HCT116 (cell line): ENCODE measurements around the gene TMEM121B. TPM values are rescaled to one million over a fixed set of nuclear protein-coding genes. Genes with fewer than 3 reads are reported as not detected.
A peak's percentile ranks its signal among the peaks of the same experiment; 100 is the strongest.

ENCODE experiments used
- ATAC-seq: fragments of 200-7000 bp; cut with Tn5 transposase; 2 replicates; pipeline ENCODE4 v1.9.1; 2020; ENCODE audit warnings: mild to moderate bottlenecking, moderate library complexity
- BruUV-seq: library from RNA; stranded (reverse); fragments of 400-500 nt; replicated peaks from 2 replicates; lab custom pipeline; 2021; lab: Mats Ljungman, UMichigan
- CTCF ChIA-PET: fragments of 300-600 bp; sonication (Branson Sonifier 250); formaldehyde crosslinking; loops from one replicate; lab custom pipeline; 2021; ENCODE audit warnings: antibody characterized with exemption; lab: Charles Lee
- POLR2A ChIA-PET: fragments of 300-600, 350-600 bp; sonication (Branson Sonifier 250); formaldehyde crosslinking; loops from one replicate; lab custom pipeline; 2021; ENCODE audit warnings: antibody characterized with exemption; lab: Charles Lee
- RAD21 ChIA-PET, 2 experiments: fragments of 300-600 bp; sonication (Branson Sonifier 250); formaldehyde crosslinking; loops; one replicate each; lab custom pipeline; 2023; ENCODE audit warnings: low total read pairs in 2 of 2; ENCODE audit not compliant: uncharacterized antibody in 2 of 2, unreplicated experiment in 2 of 2, low non-redundant PET in 1 of 2; lab: Charles Lee
- DNase-seq: peaks from one replicate; pipeline ENCODE4 v3.0.0-alpha.2; 2010; ENCODE audit warnings: low read depth, low spot score
- H2AFZ ChIP-seq: fragments of 200-600 bp; shearing (Covaris generic), sonication (generic); 2 replicates; pipeline ENCODE4 v1.6.1; 2017; ENCODE audit warnings: low read depth, mixed run types, mixed read lengths, antibody characterized with exemption, low read length; ENCODE audit not compliant: poor library complexity, severe bottlenecking
- H3K27ac ChIP-seq: 2 replicates; pipeline ENCODE4 v1.5.1; 2012; ENCODE audit warnings: low read depth, low read length
- H3K27me3 ChIP-seq: fragments of 200-600 bp; sonication (generic); 2 replicates; pipeline ENCODE4 v1.6.1; 2016; ENCODE audit warnings: mixed run types, low read length, mixed read lengths; ENCODE audit not compliant: insufficient read depth
- H3K36me3 ChIP-seq, 2 experiments: fragments of 200-500 bp in 1 of 2; fragments of 200-600 bp in 1 of 2; sonication (Bioruptor generic) in 1 of 2; sonication (generic) in 1 of 2; 2 replicates each; pipeline versions ENCODE4 v1.5.1 to v1.6.1; 2014 to 2016; ENCODE audit warnings: low read length in 2 of 2, inconsistent platforms in 1 of 2, mixed read lengths in 1 of 2, mixed run types in 1 of 2; ENCODE audit not compliant: insufficient read depth in 2 of 2, control insufficient read depth in 1 of 2
- H3K4me1 ChIP-seq, 2 experiments: fragments of 200-600 bp in 1 of 2; sonication (generic) in 1 of 2; 2 replicates each; pipeline versions ENCODE4 v1.5.1 to v1.6.1; 2012 to 2017; ENCODE audit warnings: low read length in 2 of 2, inconsistent platforms in 1 of 2, mild to moderate bottlenecking in 1 of 2, mixed read lengths in 1 of 2, mixed run types in 1 of 2, moderate library complexity in 1 of 2; ENCODE audit not compliant: insufficient read depth in 2 of 2, control insufficient read depth in 1 of 2
- H3K4me2 ChIP-seq: fragments of 200-600 bp; sonication (generic); 2 replicates; pipeline ENCODE4 v1.6.1; 2017; ENCODE audit warnings: mixed run types, low read length, mixed read lengths
- H3K4me3 ChIP-seq, 2 experiments: fragments of 200-600 bp in 1 of 2; sonication (generic) in 1 of 2; replicated peaks in 1 of 2; 2 replicates each; pipeline ENCODE4 v1.5.1; 2011 to 2016; ENCODE audit warnings: low read length in 2 of 2, control low read depth in 1 of 2, low read depth in 1 of 2, mild to moderate bottlenecking in 1 of 2, mixed read lengths in 1 of 2, mixed run types in 1 of 2
- H3K79me2 ChIP-seq: fragments of 200-600 bp; sonication (generic); 2 replicates; pipeline ENCODE4 v1.6.1; 2017; ENCODE audit warnings: mild to moderate bottlenecking, mixed run types, low read length, moderate library complexity, mixed read lengths; ENCODE audit not compliant: insufficient read depth
- H3K9ac ChIP-seq: fragments of 200-600 bp; sonication (generic); 2 replicates; pipeline ENCODE4 v1.6.1; 2016; ENCODE audit warnings: low read length, mixed read lengths
- H3K9me2 ChIP-seq: fragments of 200-600 bp; sonication (generic), shearing (Covaris generic); 2 replicates; pipeline ENCODE4 v1.6.1; 2017; ENCODE audit warnings: mixed run types, mild to moderate bottlenecking, moderate library complexity; ENCODE audit not compliant: insufficient read depth
- H3K9me3 ChIP-seq, 2 experiments: fragments of 200-500 bp in 1 of 2; fragments of 200-600 bp in 1 of 2; sonication (Bioruptor generic) in 1 of 2; sonication (generic) in 1 of 2; 2 replicates each; pipeline ENCODE4 v1.6.1; 2014 to 2017; ENCODE audit warnings: low read length in 2 of 2, mixed read lengths in 2 of 2, inconsistent platforms in 1 of 2, low read depth in 1 of 2, mild to moderate bottlenecking in 1 of 2, mixed run types in 1 of 2, moderate library complexity in 1 of 2; ENCODE audit not compliant: control insufficient read depth in 1 of 2, insufficient read depth in 1 of 2
- H4K20me1 ChIP-seq: fragments of 200-600 bp; sonication (generic), shearing (Covaris generic); 2 replicates; pipeline ENCODE4 v1.6.1; 2017; ENCODE audit warnings: mixed run types, mild to moderate bottlenecking, moderate library complexity; ENCODE audit not compliant: insufficient read depth
- ATF3 ChIP-seq: IDR thresholded peaks from 2 replicates; pipeline ENCODE4 v1.6.1; 2012
- CEBPB ChIP-seq: IDR thresholded peaks from 2 replicates; pipeline ENCODE4 v1.6.1; 2012; ENCODE audit warnings: low read depth
- CTCF ChIP-seq, 3 experiments: fragments of 200-600 bp in 1 of 3; sonication (generic) in 1 of 3; IDR thresholded peaks in 2 of 3; conservative IDR thresholded peaks in 1 of 3; 2 replicates each; pipeline ENCODE4 v1.5.1; 2012 to 2017; ENCODE audit warnings: low read depth in 2 of 3, low read length in 2 of 3, antibody characterized with exemption in 1 of 3, borderline replicate concordance in 1 of 3, control low read depth in 1 of 3, mild to moderate bottlenecking in 1 of 3, mixed read lengths in 1 of 3, mixed run types in 1 of 3, moderate library complexity in 1 of 3; ENCODE audit not compliant: insufficient read depth in 1 of 3
- ELF1 ChIP-seq: IDR thresholded peaks from 2 replicates; pipeline ENCODE4 v1.6.1; 2012; ENCODE audit warnings: low read depth, borderline replicate concordance
- EZH2 ChIP-seq: fragments of 200-600 bp; sonication (generic); IDR thresholded peaks from 2 replicates; pipeline ENCODE4 v1.6.1; 2017; ENCODE audit warnings: antibody characterized with exemption, mixed run types
- EZH2phosphoT487 ChIP-seq: fragments of 200-600 bp; IDR thresholded peaks from 2 replicates; pipeline ENCODE4 v1.6.1; 2018; ENCODE audit warnings: antibody characterized with exemption, borderline replicate concordance
- FOSL1 ChIP-seq: IDR thresholded peaks from 2 replicates; pipeline ENCODE4 v1.6.1; 2012; ENCODE audit warnings: low read depth
- MAX ChIP-seq: IDR thresholded peaks from 2 replicates; pipeline ENCODE4 v1.6.1; 2012
- SRF ChIP-seq: IDR thresholded peaks from 2 replicates; pipeline ENCODE4 v1.6.1; 2012; ENCODE audit warnings: low read depth
- TCF7L2 ChIP-seq: IDR thresholded peaks from 2 replicates; pipeline ENCODE4 v1.7.0; 2011; ENCODE audit warnings: borderline replicate concordance, inconsistent platforms; ENCODE audit not compliant: insufficient read depth, insufficient read length; ENCODE audit errors: extremely low read depth
- YY1 ChIP-seq: IDR thresholded peaks from 2 replicates; pipeline ENCODE4 v1.6.1; 2011; ENCODE audit warnings: low read length, low read depth, moderate library complexity, mild to moderate bottlenecking; ENCODE audit not compliant: insufficient replicate concordance; ENCODE audit errors: extremely low read depth
- ZFX ChIP-seq: fragments of 450-650 bp; IDR thresholded peaks from 2 replicates; pipeline ENCODE4 v1.6.1; 2017
- ZNF274 ChIP-seq: fragments of 200-500 bp; sonication (Bioruptor generic); IDR thresholded peaks from 2 replicates; pipeline ENCODE4 v1.6.1; 2014; ENCODE audit warnings: mild to moderate bottlenecking, low read depth, low read length, inconsistent platforms
- intact Hi-C: fragments of 100-400 bp; cut with micrococcal nuclease; formaldehyde crosslinking; loops from 2 replicates; pipeline ENCODE4 v1.10.0; 2022
- total RNA-seq: library from RNA; stranded (reverse); gene quantifications from one replicate; pipeline ENCODE4 v1.2.1, GENCODE V29; 2021; ENCODE audit not compliant: unreplicated experiment
- TF ChIP-seq, protein P1 (sequence below): IDR thresholded peaks from 2 replicates; pipeline ENCODE4 v1.6.1; 2012; ENCODE audit warnings: low read depth

TMEM121B gene
- total RNA-seq, 1 experiment from 2014 or later = 0.57 TPM

- DNase-seq (no peak), ATAC-seq (no peak)
- no peaks in the 10 kb centered on the region for H3K9me3 ChIP-seq
- no peak overlapping the region for H3K9ac ChIP-seq
- H3K4me3 ChIP-seq = no peak overlapping the region
- H3K9me2 ChIP-seq = no peaks in the 10 kb centered on the region
- no peaks in the 10 kb centered on the region for H3K27me3 ChIP-seq
- RAD21 ChIA-PET = no interaction called here
- H3K4me1 ChIP-seq = peaks cover 10 to 20% of the 10 kb centered on the region in 2 experiments; a peak in 3 of 4 replicates
- CTCF ChIA-PET = interaction anchor here (1.4 kb wide), 1 partner anchor 85 kb away, joined by 7 read pairs; no protein-coding TSS in a partner anchor
- BruUV-seq = no TSS peak
- intact Hi-C loops = no loop called here
- no peaks in the 10 kb centered on the region; a peak in 1 of 4 replicates for H3K36me3 ChIP-seq
- H2AFZ ChIP-seq = no peak overlapping the region
- H3K4me2 ChIP-seq = peak overlapping the region; percentile 95; the same call in 1 of the 2 replicates
- TF ChIP-seq FOSL1 (no peak), SRF (no peak), EZH2phosphoT487 (no peak), EZH2 (no peak), CTCF (IDR thresholded peaks at IDR 0.05 in 2 of 3, conservative IDR thresholded peaks at IDR 0.05 in 1 of 3; ENCODE audit: borderline replicate concordance in 1 of 3, insufficient read depth in 1 of 3, low read depth in 2 of 3, low read length in 2 of 3) (no peak), ZNF274 (no peak), CEBPB (no peak), TCF7L2 (no peak), YY1 (no peak), ELF1 (no peak), MAX (no peak), ATF3 (no peak), ZFX (no peak)
- TF ChIP-seq, protein P1, sequence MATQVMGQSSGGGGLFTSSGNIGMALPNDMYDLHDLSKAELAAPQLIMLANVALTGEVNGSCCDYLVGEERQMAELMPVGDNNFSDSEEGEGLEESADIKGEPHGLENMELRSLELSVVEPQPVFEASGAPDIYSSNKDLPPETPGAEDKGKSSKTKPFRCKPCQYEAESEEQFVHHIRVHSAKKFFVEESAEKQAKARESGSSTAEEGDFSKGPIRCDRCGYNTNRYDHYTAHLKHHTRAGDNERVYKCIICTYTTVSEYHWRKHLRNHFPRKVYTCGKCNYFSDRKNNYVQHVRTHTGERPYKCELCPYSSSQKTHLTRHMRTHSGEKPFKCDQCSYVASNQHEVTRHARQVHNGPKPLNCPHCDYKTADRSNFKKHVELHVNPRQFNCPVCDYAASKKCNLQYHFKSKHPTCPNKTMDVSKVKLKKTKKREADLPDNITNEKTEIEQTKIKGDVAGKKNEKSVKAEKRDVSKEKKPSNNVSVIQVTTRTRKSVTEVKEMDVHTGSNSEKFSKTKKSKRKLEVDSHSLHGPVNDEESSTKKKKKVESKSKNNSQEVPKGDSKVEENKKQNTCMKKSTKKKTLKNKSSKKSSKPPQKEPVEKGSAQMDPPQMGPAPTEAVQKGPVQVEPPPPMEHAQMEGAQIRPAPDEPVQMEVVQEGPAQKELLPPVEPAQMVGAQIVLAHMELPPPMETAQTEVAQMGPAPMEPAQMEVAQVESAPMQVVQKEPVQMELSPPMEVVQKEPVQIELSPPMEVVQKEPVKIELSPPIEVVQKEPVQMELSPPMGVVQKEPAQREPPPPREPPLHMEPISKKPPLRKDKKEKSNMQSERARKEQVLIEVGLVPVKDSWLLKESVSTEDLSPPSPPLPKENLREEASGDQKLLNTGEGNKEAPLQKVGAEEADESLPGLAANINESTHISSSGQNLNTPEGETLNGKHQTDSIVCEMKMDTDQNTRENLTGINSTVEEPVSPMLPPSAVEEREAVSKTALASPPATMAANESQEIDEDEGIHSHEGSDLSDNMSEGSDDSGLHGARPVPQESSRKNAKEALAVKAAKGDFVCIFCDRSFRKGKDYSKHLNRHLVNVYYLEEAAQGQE = no peak
- no peaks in the 10 kb centered on the region for H4K20me1 ChIP-seq
- H3K79me2 ChIP-seq = peaks cover 48% of the 10 kb centered on the region
- POLR2A ChIA-PET = no interaction called here
- H3K27ac ChIP-seq = no peak overlapping the region
These were observed 34.2 kb downstream of the TMEM121B start for GRCh38 chr22:17086788-17087497.
